Measurements from ENCODE around the gene PSAP. TPM values are rescaled to one million over a fixed set of nuclear protein-coding genes. Genes with fewer than 3 reads are reported as not detected.
"Not testable (repeated sequence)": the region's sequence is repeated elsewhere in the genome, so short reads cannot be mapped to it uniquely, and the experiment has no call there.

Gene PSAP
- total RNA-seq, 1 experiment from 2014 or later, result 1,316 TPM

DNA sequence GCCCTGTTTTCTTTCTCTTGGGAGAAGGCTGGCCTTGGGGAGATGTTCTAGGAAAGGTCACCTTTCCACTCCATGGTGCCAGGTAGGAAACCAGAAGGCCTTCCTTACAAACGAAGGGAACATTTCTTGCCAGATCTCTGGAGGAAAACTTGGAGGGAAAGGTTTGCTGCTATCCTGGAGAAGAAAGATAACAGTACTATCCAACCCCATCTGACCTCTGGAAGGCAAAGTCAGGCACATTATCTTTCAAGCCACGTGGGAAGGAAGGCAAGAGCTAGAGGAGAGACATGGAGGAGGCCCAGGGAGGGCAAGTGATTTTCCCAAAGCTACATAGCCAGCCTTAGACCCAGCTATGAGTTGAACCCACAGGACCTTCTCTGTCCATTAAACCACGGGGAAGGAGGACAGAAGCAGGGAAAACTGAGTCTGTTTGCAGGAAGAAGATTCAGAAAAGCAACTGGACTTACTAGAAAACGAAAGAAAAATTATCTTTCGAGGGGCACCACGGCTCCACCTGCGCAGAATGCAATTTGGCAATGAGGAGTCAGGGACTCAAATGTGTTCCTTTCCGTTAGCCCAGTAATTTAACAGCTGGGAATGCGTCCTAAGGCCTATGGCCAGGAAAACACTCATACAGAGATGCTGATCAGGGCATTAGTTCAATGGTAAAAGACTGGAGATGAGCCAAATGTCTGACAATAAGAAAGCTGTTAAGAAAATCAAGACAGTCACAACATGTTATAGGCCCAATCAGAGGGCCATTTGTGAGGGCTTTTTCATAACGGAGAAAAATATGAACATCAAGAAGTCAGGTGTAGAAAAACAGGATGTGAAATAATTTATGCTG lies 32.0 kb upstream of the PSAP start:
- ChIA-PET POLR2A (interaction anchor here (0.6 kb wide), 1 partner anchor 9 kb away, joined by 4 read pairs; no protein-coding TSS in a partner anchor), CTCF (interaction anchor here (0.5 kb wide), 1 partner anchor 13 kb away, joined by 4 read pairs; no protein-coding TSS in a partner anchor)

DNA sequence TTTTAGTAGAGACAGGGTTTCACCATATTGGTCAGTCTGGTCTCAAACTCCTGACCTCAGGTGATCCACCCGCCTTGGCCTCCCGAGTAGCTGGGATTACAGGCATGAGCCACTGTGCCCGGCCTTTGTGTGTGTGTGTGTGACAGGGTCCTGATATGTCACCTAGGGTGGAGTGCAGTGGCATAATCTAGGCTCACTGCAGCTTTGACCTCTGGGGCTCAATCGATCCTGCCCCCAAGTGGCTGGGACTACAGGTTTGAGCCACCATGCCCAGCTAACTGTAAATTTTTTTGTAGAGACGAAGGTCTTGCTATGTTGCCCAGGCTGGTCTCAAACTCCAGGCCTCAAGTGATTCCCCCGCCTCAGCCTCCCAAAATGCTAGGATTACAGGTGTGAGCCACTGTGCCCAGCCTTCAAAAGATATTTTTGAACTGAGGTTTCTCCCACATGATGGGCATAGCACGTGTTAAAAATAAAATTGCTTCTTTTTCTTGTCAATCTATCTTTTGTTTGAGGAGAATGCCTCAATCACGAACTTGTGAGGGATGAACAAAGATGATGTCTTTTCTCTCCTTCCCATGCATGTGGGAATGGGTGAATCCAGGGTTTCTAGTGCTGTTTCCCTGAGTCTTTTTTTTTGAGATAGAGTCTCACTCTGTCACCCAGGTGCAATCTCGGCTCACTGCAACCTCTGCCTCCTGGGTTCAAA lies 30.8 kb upstream of the PSAP start:
- H3K36me3 Mint-ChIP-seq (ENCODE audit: insufficient read depth, unreplicated experiment), result no peaks in the 10 kb centered on the region
- H3K4me1 Mint-ChIP-seq (ENCODE audit: low read depth, unreplicated experiment), result peaks cover 6% of the 10 kb centered on the region
- no peak overlapping the region for H3K4me3 Mint-ChIP-seq (ENCODE audit: unreplicated experiment)
- no peak overlapping the region for H3K27ac Mint-ChIP-seq (ENCODE audit: unreplicated experiment)
- ChIA-PET POLR2A (interaction anchor here (0.6 kb wide), 1 partner anchor 8 kb away, joined by 4 read pairs; no protein-coding TSS in a partner anchor), CTCF (interaction anchor here (0.5 to 2.2 kb wide), 2 partner anchors 15 to 23 kb away, joined by 3 to 5 read pairs; no protein-coding TSS in a partner anchor)
- no peaks in the 10 kb centered on the region for H3K9me3 ChIP-seq
- no peak for TF ChIP-seq CTCF (IDR thresholded peaks at IDR 0.05; ENCODE audit: insufficient read depth in 1 of 2, low read depth in 1 of 2, low read length in 1 of 2, severe bottlenecking in 1 of 2, unreplicated experiment in 1 of 2)
- H3K27me3 Mint-ChIP-seq (ENCODE audit: insufficient read depth, unreplicated experiment), result no peaks in the 10 kb centered on the region
- no peaks in the 10 kb centered on the region for H3K9me3 Mint-ChIP-seq (ENCODE audit: unreplicated experiment)
- no peak overlapping the region for H3K4me3 ChIP-seq (ENCODE audit: low read depth, low read length)
- no peak for DNase-seq
- 0 out of 2 replicates have a peak, but pooled peaks cover 3% of the 10 kb centered on the region for H3K4me1 ChIP-seq
- H3K27me3 ChIP-seq (replicated peaks; ENCODE audit: control insufficient read depth, insufficient read depth, low read length), result no peaks in the 10 kb centered on the region
- no TSS peak for BruUV-seq (replicated peaks)
- intact Hi-C loops (cut with micrococcal nuclease; ENCODE audit: unreplicated experiment), result no loop called here
- no peaks in the 10 kb centered on the region for H3K36me3 ChIP-seq (ENCODE audit: control insufficient read depth, insufficient read depth, low read length)

More for the DNA sequence above, 32.0 kb upstream of the PSAP start:
- Mint-ChIP-seq H3K4me3 (ENCODE audit: unreplicated experiment) (no peak overlapping the region), H3K27ac (ENCODE audit: unreplicated experiment) (no peak overlapping the region), H3K4me1 (ENCODE audit: low read depth, unreplicated experiment) (peaks cover 6% of the 10 kb centered on the region), H3K36me3 (ENCODE audit: insufficient read depth, unreplicated experiment) (no peaks in the 10 kb centered on the region), H3K9me3 (ENCODE audit: unreplicated experiment) (no peaks in the 10 kb centered on the region), H3K27me3 (ENCODE audit: insufficient read depth, unreplicated experiment) (no peaks in the 10 kb centered on the region)
- Histone ChIP-seq H3K36me3 (ENCODE audit: control insufficient read depth, insufficient read depth, low read length) (no peaks in the 10 kb centered on the region), H3K27me3 (replicated peaks; ENCODE audit: control insufficient read depth, insufficient read depth, low read length) (no peaks in the 10 kb centered on the region), H3K4me1 (0 out of 2 replicates have a peak, but pooled peaks cover 5% of the 10 kb centered on the region), H3K9me3 (no peaks in the 10 kb centered on the region), H3K4me3 (ENCODE audit: low read depth, low read length) (no peak overlapping the region)
- no peak for DNase-seq
- intact Hi-C loops (cut with micrococcal nuclease; ENCODE audit: unreplicated experiment), result no loop called here
- no TSS peak for BruUV-seq (replicated peaks)
- no peak for TF ChIP-seq CTCF (IDR thresholded peaks at IDR 0.05; ENCODE audit: insufficient read depth in 1 of 2, low read depth in 1 of 2, low read length in 1 of 2, severe bottlenecking in 1 of 2, unreplicated experiment in 1 of 2)

GRCh38 chr10:71881307-71881624 lies 30.2 kb upstream of the PSAP start:
- not testable (repeated sequence) for H3K36me3 Mint-ChIP-seq (ENCODE audit: insufficient read depth, unreplicated experiment)
- CTCF ChIA-PET, result interaction anchor here (0.5 to 2.2 kb wide), 2 partner anchors 15 to 22 kb away, joined by 3 to 5 read pairs; no protein-coding TSS in a partner anchor

More at GRCh38 chr10:71881307-71881624, 30.2 kb upstream of the PSAP start:
- H3K9me3 Mint-ChIP-seq (ENCODE audit: unreplicated experiment); H3K27me3 ChIP-seq (replicated peaks; ENCODE audit: control insufficient read depth, insufficient read depth, low read length); H3K4me3 ChIP-seq (ENCODE audit: low read depth, low read length); H3K4me1 ChIP-seq; DNase-seq; H3K27me3 Mint-ChIP-seq (ENCODE audit: insufficient read depth, unreplicated experiment); H3K4me3 Mint-ChIP-seq (ENCODE audit: unreplicated experiment); POLR2A ChIA-PET; H3K4me1 Mint-ChIP-seq (ENCODE audit: low read depth, unreplicated experiment); H3K9me3 ChIP-seq; H3K27ac Mint-ChIP-seq (ENCODE audit: unreplicated experiment); BruUV-seq (replicated peaks); H3K36me3 ChIP-seq (ENCODE audit: control insufficient read depth, insufficient read depth, low read length); intact Hi-C loops (cut with micrococcal nuclease; ENCODE audit: unreplicated experiment): not testable (repeated sequence)
